GM12878 (cell line): ENCODE results near the gene EXOSC10. TPM values are rescaled to one million over a fixed set of nuclear protein-coding genes. Genes with fewer than 3 reads are reported as not detected.

Experiments
- ATAC-seq: fragments of 200-7000 bp; cut with Tn5 transposase; 3 replicates; pipeline ENCODE4 v1.9.1; 2020; ENCODE audit warnings: mild to moderate bottlenecking, moderate library complexity
- BruUV-seq: library from RNA; stranded (reverse); fragments of 400-500 nt; replicated peaks from 2 replicates; lab custom pipeline; 2021; lab: Mats Ljungman, UMichigan
- CTCF ChIA-PET: fragments of 300-600 bp; sonication (Branson Sonifier 250); formaldehyde crosslinking; extraction: SDS; loops from one replicate; lab custom pipeline; 2021; ENCODE audit warnings: inconsistent platforms; lab: Yijun Ruan, JAX
- POLR2A ChIA-PET: fragments of 350-600 bp; formaldehyde crosslinking; extraction: SDS; loops from one replicate; lab custom pipeline; 2021; ENCODE audit warnings: inconsistent platforms; lab: Charles Lee
- RAD21 ChIA-PET: fragments of 300-600 bp; sonication (Branson Sonifier 250); formaldehyde crosslinking; loops from one replicate; lab custom pipeline; 2023; ENCODE audit warnings: antibody characterized with exemption; ENCODE audit not compliant: unreplicated experiment; lab: Charles Lee
- SMC1A ChIA-PET: fragments of 300-600 bp; sonication (Branson Sonifier 250); formaldehyde crosslinking; loops from one replicate; lab custom pipeline; 2023; ENCODE audit not compliant: unreplicated experiment, uncharacterized antibody; lab: Charles Lee
- DNase-seq: peaks from one replicate; pipeline ENCODE4 v3.0.0-alpha.2; 2011; ENCODE audit warnings: low read depth, low spot score
- FAIRE-seq: peaks from 3 replicates; lab custom pipeline; 2011; peaks lifted over from hg19 to GRCh38; lab: Jason Lieb, UNC
- H2AFZ ChIP-seq: 2 replicates; pipeline ENCODE4 v1.6.0; 2011; ENCODE audit warnings: low read depth, low read length, control low read depth; ENCODE audit not compliant: control insufficient read depth
- H3K27ac ChIP-seq: 2 replicates; pipeline ENCODE4 v1.5.1; 2011; ENCODE audit warnings: control low read depth; ENCODE audit not compliant: control insufficient read depth, insufficient read depth
- H3K27me3 ChIP-seq, 2 experiments: replicated peaks in 1 of 2; 2 replicates each; pipeline versions ENCODE4 v1.6.0 to v1.6.1; 2011; ENCODE audit warnings: low read length in 1 of 2; ENCODE audit not compliant: control insufficient read depth in 2 of 2, insufficient read depth in 2 of 2
- H3K36me3 ChIP-seq, 2 experiments: 2 replicates each; pipeline ENCODE4 v1.5.1; 2011; ENCODE audit warnings: low read length in 1 of 2; ENCODE audit not compliant: control insufficient read depth in 2 of 2, insufficient read depth in 2 of 2
- H3K4me1 ChIP-seq: 2 replicates; pipeline ENCODE4 v1.6.1; 2011; ENCODE audit warnings: mild to moderate bottlenecking, low read length, moderate library complexity, mixed read lengths; ENCODE audit not compliant: control insufficient read depth, insufficient read depth
- H3K4me2 ChIP-seq: 2 replicates; pipeline ENCODE4 v1.6.0; 2011; ENCODE audit warnings: control low read depth; ENCODE audit not compliant: control insufficient read depth, insufficient read depth
- H3K4me3 ChIP-seq: fragments of 200-600 bp; sonication (generic); 2 replicates; pipeline ENCODE4 v1.5.1; 2016
- H3K79me2 ChIP-seq: 2 replicates; pipeline ENCODE4 v1.6.0; 2011; ENCODE audit warnings: low read length; ENCODE audit not compliant: control insufficient read depth, insufficient read depth
- H3K9ac ChIP-seq: 2 replicates; pipeline ENCODE4 v1.8.0; 2011; ENCODE audit warnings: low read length, control low read depth, mixed read lengths; ENCODE audit not compliant: control insufficient read depth, insufficient read depth
- H3K9me3 ChIP-seq: replicated peaks from 3 replicates; pipeline ENCODE4 v1.5.1; 2011; ENCODE audit warnings: mild to moderate bottlenecking, low read length; ENCODE audit not compliant: control insufficient read depth, insufficient read depth
- H4K20me1 ChIP-seq: 2 replicates; pipeline ENCODE4 v1.6.0; 2011; ENCODE audit not compliant: control insufficient read depth, insufficient read depth
- CBFB ChIP-seq: IDR thresholded peaks from 2 replicates; pipeline ENCODE4 v1.6.1; 2016; ENCODE audit warnings: antibody characterized with exemption, low read depth
- CEBPB ChIP-seq, 2 experiments: fragments of 150-350 bp in 1 of 2; IDR thresholded peaks; 2 replicates each; pipeline ENCODE4 v1.6.1; 2012 to 2014; ENCODE audit warnings: low read depth in 2 of 2, low read length in 2 of 2, borderline replicate concordance in 1 of 2, inconsistent platforms in 1 of 2
- DPF2 ChIP-seq: fragments of 450-650 bp; IDR thresholded peaks from 2 replicates; pipeline ENCODE4 v1.6.1; 2017; ENCODE audit warnings: mild to moderate bottlenecking
- EED ChIP-seq: sonication (generic); IDR thresholded peaks from 2 replicates; pipeline ENCODE4 v1.6.1; 2016; ENCODE audit warnings: antibody characterized with exemption, low read depth
- EZH2 ChIP-seq: IDR thresholded peaks from 2 replicates; pipeline ENCODE4 v1.6.1; 2012; ENCODE audit warnings: low read depth, mild to moderate bottlenecking, control low read depth, inconsistent platforms, low read length, borderline replicate concordance; ENCODE audit not compliant: control insufficient read depth
- FOXM1 ChIP-seq: IDR thresholded peaks from 2 replicates; pipeline ENCODE4 v1.6.1; 2012; ENCODE audit warnings: low read depth, mild to moderate bottlenecking, inconsistent platforms, low read length, moderate library complexity
- IKZF2 ChIP-seq, 2 experiments: fragments of 450-650 bp; IDR thresholded peaks; 2 replicates each; pipeline ENCODE4 v1.6.1; 2017; ENCODE audit warnings: mild to moderate bottlenecking in 2 of 2, moderate library complexity in 2 of 2
- MTA2 ChIP-seq: fragments of 450-650 bp; IDR thresholded peaks from 2 replicates; pipeline ENCODE4 v1.6.1; 2016; ENCODE audit warnings: low read depth, mild to moderate bottlenecking, moderate library complexity
- MXI1 ChIP-seq: fragments of 150-350 bp; IDR thresholded peaks from 2 replicates; pipeline ENCODE4 v1.6.1; 2011; ENCODE audit warnings: low read depth, mild to moderate bottlenecking, inconsistent platforms, low read length, improper control_type of control experiment
- NKRF ChIP-seq: fragments of 450-650 bp; conservative IDR thresholded peaks from 2 replicates; pipeline ENCODE4 v1.6.1; 2017; ENCODE audit warnings: mild to moderate bottlenecking, moderate library complexity
- NR2C2 ChIP-seq: IDR thresholded peaks from 2 replicates; pipeline ENCODE4 v1.6.1; 2011; ENCODE audit warnings: borderline replicate concordance, low read depth; ENCODE audit not compliant: control insufficient read depth, insufficient read length
- RUNX3 ChIP-seq: IDR thresholded peaks from 2 replicates; pipeline ENCODE4 v1.6.1; 2012; ENCODE audit warnings: low read length, inconsistent platforms
- SMAD5 ChIP-seq: IDR thresholded peaks from 2 replicates; pipeline ENCODE4 v1.6.1; 2016; ENCODE audit warnings: antibody characterized with exemption, low read depth
- ZNF207 ChIP-seq: fragments of 450-650 bp; IDR thresholded peaks from 2 replicates; pipeline ENCODE4 v1.6.1; 2014; ENCODE audit warnings: antibody characterized with exemption, mild to moderate bottlenecking, borderline replicate concordance
- WGBS: methylation state at CpG from one replicate; pipeline ENCODE4 v1.1.6; 2016; ENCODE audit warnings: low lambda C conversion rate; ENCODE audit not compliant: insufficient replicate concordance, insufficient coverage; ENCODE audit errors: missing lambda C conversion rate; 5-methylcytosine and 5-hydroxymethylcytosine counted together
- in situ Hi-C: fragments of 300-500 bp; cut with MboI; formaldehyde crosslinking; loops from 9 replicates; pipeline ENCODE4 v1.14.3; 2018; ENCODE audit warnings: mixed read lengths
- intact Hi-C: fragments of 100-400 bp; cut with micrococcal nuclease; formaldehyde crosslinking; loops from one replicate; pipeline ENCODE4 v1.14.2; 2022; ENCODE audit not compliant: unreplicated experiment
- polyA plus RNA-seq, 11 experiments: library from polyadenylated mRNA; depleted of rRNA in 4 of 11; unstranded in 6 of 11; stranded (reverse) in 5 of 11; fragments of >200 nt; fragmentation: Nextera tagmentation in 4 of 11; fragmentation: Illumina TruSeq in 1 of 11; extraction: Ambion mirVana in 4 of 11; extraction: Trizol in 1 of 11; gene quantifications; 1 replicate in 1 of 11; 2 replicates in 10 of 11; pipeline versions ENCODE4 v1.2.1 to v1.2.3, GENCODE V29; 2011 to 2016; ENCODE audit warnings: inconsistent platforms in 2 of 11, missing spikeins in 2 of 11, low read depth in 1 of 11
- total RNA-seq, 4 experiments: library from RNA; depleted of rRNA in 3 of 4; stranded (reverse); fragments of >200 nt in 3 of 4; fragmentation: Illumina TruSeq in 1 of 4; extraction: Trizol in 1 of 4; gene quantifications; 2 replicates each; pipeline versions ENCODE4 v1.2.1 to v1.2.3, GENCODE V29; 2013 to 2021
- TF ChIP-seq, protein P1 (sequence below): fragments of 450-650 bp; IDR thresholded peaks from 2 replicates; pipeline ENCODE4 v1.6.1; 2016; ENCODE audit warnings: mild to moderate bottlenecking, moderate library complexity, borderline replicate concordance
- TF ChIP-seq, protein P2 (sequence below): IDR thresholded peaks from 2 replicates; pipeline ENCODE4 v1.6.1; 2011; ENCODE audit warnings: borderline replicate concordance, low read depth, mild to moderate bottlenecking, moderate library complexity, low read length; ENCODE audit not compliant: insufficient read depth, poor library complexity, severe bottlenecking

Gene EXOSC10
- total and polyA plus RNA-seq, 10 of the 15 experiments (the other 5 are each of a cell fraction or from before 2014, with no cell fraction given), result 16.2 to 86.5 (median 66.4) TPM

DNA sequence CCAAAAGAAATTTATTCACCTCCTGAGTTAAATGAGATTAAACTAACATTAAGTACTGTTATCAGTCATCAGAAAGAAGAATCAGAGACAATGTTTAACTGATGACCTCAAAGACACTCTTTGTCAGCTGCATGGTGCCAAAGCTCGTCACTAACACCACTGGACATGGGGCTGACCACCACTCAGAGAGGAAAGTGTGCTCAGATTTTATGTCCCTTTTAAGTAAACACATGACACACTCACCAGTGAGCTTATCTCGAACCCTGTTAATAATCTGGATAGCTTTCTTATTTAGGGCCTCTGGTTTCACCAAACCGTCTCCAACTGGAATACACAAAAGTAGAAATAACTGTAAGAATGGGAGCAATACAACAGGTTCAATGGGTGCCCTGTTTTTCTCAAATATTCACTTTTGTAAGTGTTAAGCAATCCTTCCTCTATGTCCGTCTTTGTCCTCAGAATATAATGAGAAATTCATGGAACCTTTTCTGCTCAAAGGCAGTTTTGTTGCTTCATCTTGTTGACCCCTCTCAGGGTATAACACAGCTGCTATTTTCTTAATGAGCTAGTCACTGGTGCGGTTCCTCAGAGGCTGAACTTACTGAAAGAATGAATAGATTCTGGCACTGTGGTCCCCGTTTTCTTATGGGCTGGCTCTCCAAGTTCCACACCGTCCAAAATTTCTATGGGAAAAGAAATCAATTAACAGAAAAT lies 9.5 kb upstream of the EXOSC10 start:
- CTCF ChIA-PET, result interaction anchor here (1.1 to 1.6 kb wide), 2 partner anchors 72 to 133 kb away, joined by 3 to 5 read pairs; no protein-coding TSS in a partner anchor

More for the DNA sequence above, 9.5 kb upstream of the EXOSC10 start:
- ATAC-seq (no peak), FAIRE-seq (no peak), DNase-seq (no peak)
- SMC1A ChIA-PET, result interaction anchor here (4.0 kb wide), 1 partner anchor 10 kb away, joined by 16 read pairs; the partner anchor contains the start of gene EXOSC10
- no peak overlapping the region for H3K9ac ChIP-seq
- no peak overlapping the region for H3K27ac ChIP-seq
- H3K79me2 ChIP-seq, result no peaks in the 10 kb centered on the region
- RAD21 ChIA-PET, result no interaction called here
- H3K36me3 ChIP-seq, result peaks cover 9 to 24% of the 10 kb centered on the region in 2 experiments
- no peak for TF ChIP-seq NR2C2
- TF ChIP-seq RUNX3, result no peak
- TF ChIP-seq, protein P1, sequence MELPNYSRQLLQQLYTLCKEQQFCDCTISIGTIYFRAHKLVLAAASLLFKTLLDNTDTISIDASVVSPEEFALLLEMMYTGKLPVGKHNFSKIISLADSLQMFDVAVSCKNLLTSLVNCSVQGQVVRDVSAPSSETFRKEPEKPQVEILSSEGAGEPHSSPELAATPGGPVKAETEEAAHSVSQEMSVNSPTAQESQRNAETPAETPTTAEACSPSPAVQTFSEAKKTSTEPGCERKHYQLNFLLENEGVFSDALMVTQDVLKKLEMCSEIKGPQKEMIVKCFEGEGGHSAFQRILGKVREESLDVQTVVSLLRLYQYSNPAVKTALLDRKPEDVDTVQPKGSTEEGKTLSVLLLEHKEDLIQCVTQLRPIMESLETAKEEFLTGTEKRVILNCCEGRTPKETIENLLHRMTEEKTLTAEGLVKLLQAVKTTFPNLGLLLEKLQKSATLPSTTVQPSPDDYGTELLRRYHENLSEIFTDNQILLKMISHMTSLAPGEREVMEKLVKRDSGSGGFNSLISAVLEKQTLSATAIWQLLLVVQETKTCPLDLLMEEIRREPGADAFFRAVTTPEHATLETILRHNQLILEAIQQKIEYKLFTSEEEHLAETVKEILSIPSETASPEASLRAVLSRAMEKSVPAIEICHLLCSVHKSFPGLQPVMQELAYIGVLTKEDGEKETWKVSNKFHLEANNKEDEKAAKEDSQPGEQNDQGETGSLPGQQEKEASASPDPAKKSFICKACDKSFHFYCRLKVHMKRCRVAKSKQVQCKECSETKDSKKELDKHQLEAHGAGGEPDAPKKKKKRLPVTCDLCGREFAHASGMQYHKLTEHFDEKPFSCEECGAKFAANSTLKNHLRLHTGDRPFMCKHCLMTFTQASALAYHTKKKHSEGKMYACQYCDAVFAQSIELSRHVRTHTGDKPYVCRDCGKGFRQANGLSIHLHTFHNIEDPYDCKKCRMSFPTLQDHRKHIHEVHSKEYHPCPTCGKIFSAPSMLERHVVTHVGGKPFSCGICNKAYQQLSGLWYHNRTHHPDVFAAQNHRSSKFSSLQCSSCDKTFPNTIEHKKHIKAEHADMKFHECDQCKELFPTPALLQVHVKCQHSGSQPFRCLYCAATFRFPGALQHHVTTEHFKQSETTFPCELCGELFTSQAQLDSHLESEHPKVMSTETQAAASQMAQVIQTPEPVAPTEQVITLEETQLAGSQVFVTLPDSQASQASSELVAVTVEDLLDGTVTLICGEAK, result no peak
- no peak for TF ChIP-seq NKRF
- no peak for TF ChIP-seq IKZF2 (IDR thresholded peaks at IDR 0.05)
- TF ChIP-seq SMAD5, result no peak
- TF ChIP-seq ZNF207, result no peak
- TF ChIP-seq EZH2, result no peak
- TF ChIP-seq, protein P2, sequence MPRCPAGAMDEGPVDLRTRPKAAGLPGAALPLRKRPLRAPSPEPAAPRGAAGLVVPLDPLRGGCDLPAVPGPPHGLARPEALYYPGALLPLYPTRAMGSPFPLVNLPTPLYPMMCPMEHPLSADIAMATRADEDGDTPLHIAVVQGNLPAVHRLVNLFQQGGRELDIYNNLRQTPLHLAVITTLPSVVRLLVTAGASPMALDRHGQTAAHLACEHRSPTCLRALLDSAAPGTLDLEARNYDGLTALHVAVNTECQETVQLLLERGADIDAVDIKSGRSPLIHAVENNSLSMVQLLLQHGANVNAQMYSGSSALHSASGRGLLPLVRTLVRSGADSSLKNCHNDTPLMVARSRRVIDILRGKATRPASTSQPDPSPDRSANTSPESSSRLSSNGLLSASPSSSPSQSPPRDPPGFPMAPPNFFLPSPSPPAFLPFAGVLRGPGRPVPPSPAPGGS, result no peak
- no peak for TF ChIP-seq EED
- TF ChIP-seq CEBPB (IDR thresholded peaks at IDR 0.05; ENCODE audit: borderline replicate concordance in 1 of 2, low read depth in 2 of 2, low read length in 2 of 2), result no peak
- no peak for TF ChIP-seq FOXM1
- TF ChIP-seq CBFB, result no peak
- TF ChIP-seq DPF2, result no peak
- TF ChIP-seq MXI1, result no peak
- TF ChIP-seq MTA2, result no peak
- in situ Hi-C loops, result no loop called here
- H3K9me3 ChIP-seq, result no peaks in the 10 kb centered on the region
- H3K27me3 ChIP-seq, result no peaks in the 10 kb centered on the region
- no TSS peak for BruUV-seq
- no peaks in the 10 kb centered on the region for H3K4me1 ChIP-seq
- 92% methylated on average over 7 of the region's 7 CpGs for WGBS
- intact Hi-C loops, result no loop called here
- POLR2A ChIA-PET, result no interaction called here
- no peak overlapping the region for H3K4me2 ChIP-seq
- H4K20me1 ChIP-seq, result no peaks in the 10 kb centered on the region
- H2AFZ ChIP-seq, result no peak overlapping the region
- H3K4me3 ChIP-seq, result no peak overlapping the region
